GM18517 (cell line): Measurements from ENCODE around the gene NOP10.
A peak's percentile ranks its signal among the peaks of the same experiment; 100 is the strongest.

Source experiments
- ATAC-seq: cut with Tn5 transposase; IDR thresholded peaks from one replicate; pipeline ENCODE4 v1.9.1; 2021; ENCODE audit warnings: mild to moderate bottlenecking, moderate library complexity; ENCODE audit not compliant: unreplicated experiment

Gene NOP10

DNA sequence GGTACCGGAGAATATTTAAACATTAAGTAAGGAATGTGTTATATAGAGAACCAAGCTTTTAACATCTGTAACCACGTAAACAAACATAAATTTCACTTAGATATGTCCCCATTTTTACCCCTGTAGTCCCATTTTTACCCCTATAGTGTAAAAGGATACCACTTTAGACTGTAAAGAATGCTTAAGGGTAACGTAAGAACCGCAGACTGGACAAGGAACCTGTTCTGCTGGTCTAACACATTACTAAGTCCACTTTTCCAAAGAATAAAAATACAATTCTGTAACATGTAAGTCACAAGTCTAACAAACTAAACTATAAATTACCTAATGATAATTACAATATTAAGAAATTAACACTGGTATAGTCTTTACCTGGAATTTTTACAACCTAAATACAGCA, 8.3 kb downstream of the NOP10 start:
- no peak for ATAC-seq

- no peak for ATAC-seq
Measured at GRCh38 chr15:34332553-34333120, 10.3 kb downstream of the NOP10 start.

DNA sequence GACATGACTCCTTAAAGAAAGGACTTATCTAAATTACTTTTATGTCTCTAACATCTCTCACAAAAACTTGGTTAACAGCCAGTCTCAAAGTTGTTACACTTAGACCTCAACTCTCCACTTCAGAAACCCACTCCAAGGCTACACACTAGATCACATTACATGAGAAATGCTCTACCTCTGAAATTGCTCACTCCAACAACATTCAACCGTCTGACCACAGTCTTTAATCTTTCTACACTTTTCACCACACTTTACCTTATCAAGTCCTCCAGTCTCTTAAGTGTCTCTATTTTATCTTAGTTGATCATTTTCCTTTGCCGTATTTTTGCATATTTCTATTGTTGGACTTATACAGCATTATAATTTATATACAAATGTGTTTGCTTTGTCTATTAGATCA, 11.1 kb downstream of the NOP10 start:
- no peak for ATAC-seq

GRCh38 chr15:34330279-34330678, 12.7 kb downstream of the NOP10 start:
- ATAC-seq = no peak

GRCh38 chr15:34329006-34329405, 13.9 kb downstream of the NOP10 start:
- ATAC-seq = no peak

DNA sequence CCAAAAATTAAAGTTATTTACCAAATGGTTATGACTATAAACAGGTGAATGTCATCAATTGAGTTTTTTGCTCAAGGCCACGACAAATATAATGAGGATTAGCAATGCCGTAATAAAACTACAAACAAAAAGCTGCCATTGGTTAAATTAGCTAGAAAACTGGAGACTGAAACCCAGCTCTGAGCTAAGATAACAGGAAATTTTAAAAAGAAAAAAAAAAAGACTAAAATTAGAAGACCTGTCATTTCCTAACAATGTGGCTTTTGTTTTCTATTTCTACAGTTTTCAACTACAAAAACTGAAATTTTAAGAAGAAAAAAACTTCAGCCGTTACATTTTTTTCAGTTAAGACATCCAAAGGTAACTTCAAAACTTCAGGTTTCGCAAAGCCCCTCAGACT, 15.0 kb downstream of the NOP10 start:
- ATAC-seq = no peak

DNA sequence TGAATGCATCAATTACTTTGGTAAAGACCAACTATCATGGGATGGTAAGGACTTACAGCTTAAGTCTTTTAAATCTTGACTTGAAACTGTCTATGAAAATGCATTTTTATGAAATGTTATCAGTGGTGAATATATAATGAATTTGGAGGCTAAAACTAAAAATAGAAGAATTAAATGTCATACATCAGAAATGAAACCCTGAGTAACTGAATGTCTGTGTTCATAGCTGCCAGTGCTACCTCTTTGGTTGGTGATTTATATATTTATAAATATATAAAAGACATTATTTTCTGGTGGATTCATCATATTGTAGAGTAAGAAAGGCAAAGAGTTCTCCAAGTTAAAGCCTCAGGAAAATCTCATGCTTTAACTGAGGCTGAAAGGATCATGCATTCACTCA, 17.6 kb downstream of the NOP10 start:
- no peak for ATAC-seq

DNA sequence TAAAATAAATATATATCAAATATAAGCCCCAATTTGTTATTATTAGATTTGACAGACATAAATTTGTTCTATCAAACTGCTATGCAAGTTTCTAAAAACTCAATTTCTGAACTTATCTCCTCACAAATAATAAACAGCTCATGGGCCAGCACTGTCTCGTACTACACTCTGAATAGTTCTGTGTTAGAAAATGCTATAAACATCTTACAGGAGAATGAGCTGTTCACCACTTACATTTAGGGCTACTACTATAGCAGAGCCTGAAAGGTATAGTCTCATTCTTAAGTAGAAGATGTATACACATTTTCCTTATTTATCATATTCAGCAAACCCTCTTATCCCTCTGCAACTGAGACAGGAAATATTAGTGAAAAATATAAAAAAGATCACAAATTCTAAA, 18.0 kb downstream of the NOP10 start:
- ATAC-seq = no peak

- no peak for ATAC-seq
Measured at GRCh38 chr15:34323217-34323616, 19.7 kb downstream of the NOP10 start.

- ATAC-seq = peak; percentile 74
Measured at GRCh38 chr15:34318277-34319079, 24.5 kb downstream of the NOP10 start.

GRCh38 chr15:34314491-34315490, 28.1 kb downstream of the NOP10 start:
- ATAC-seq = no peak

- ATAC-seq = no peak
Measured at GRCh38 chr15:34311563-34311962, 31.4 kb downstream of the NOP10 start.

GRCh38 chr15:34304613-34305012, 38.3 kb downstream of the NOP10 start:
- ATAC-seq = no peak

DNA sequence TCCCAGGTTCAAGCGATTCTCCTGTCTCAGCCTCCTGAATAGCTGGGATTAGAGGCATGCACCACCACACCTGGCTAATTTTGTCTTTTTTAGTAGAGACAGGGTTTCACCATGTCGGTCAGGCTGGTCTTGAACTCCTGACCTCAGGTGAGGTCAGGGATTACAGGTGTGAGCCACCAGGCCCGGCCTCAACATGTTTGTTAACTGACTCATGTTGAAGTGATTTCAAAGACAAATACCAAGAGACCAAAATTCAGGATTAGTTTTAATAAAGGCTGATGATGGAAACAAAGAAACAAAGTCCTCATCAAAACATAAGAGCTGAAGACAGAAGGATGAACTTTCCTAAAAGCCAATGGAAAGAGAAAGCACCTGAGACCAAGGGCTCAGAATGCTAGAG, 41.9 kb downstream of the NOP10 start:
- ATAC-seq = no peak

DNA sequence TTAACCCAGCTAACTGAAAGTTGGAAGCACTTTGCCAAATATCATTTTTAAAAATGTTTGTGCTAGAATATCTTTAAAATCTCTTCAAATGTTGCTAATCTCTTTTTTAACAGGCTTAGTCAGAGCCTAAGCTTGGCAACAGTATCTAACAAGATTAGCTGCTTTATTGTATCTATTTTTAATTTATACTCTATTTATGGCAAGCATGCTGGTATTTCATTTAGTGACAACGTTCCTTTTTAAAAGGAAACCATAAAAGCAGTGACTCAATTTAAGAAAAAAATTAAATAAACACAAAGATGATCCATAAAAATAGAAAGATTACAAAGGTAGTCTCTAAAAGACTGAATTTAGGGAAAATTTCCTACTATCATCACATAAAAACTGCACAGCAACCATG, 45.9 kb downstream of the NOP10 start:
- no peak for ATAC-seq

DNA sequence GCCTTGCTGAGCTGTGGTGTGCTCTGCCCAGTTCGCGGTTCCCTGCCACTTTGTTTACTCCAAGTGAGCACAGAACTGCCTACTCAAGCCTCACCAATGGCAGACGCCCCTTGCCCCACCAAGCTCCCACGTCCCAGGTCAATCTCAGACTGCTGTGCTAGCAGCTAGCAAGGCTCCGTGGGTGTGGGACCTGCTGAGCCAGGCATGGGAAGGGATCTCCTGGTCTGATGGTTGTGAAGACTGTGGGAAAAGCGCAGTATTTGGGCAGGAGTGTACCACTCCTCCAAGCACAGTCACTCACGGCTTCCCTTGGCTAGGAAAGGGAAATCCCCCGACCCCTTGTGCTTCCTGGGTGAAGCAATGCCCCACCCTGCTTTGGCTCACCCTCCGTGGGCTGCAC, 50.3 kb downstream of the NOP10 start:
- no peak for ATAC-seq
